ENCODE measurements around the gene ZNF441. TPM values are rescaled to one million over a fixed set of nuclear protein-coding genes. Genes with fewer than 3 reads are reported as not detected.

The ZNF441 gene
- total and polyA plus RNA-seq, 2 of the 13 experiments (the other 11 are each of a cell fraction or from before 2014, with no cell fraction given): 2.8 to 10.0 TPM

DNA sequence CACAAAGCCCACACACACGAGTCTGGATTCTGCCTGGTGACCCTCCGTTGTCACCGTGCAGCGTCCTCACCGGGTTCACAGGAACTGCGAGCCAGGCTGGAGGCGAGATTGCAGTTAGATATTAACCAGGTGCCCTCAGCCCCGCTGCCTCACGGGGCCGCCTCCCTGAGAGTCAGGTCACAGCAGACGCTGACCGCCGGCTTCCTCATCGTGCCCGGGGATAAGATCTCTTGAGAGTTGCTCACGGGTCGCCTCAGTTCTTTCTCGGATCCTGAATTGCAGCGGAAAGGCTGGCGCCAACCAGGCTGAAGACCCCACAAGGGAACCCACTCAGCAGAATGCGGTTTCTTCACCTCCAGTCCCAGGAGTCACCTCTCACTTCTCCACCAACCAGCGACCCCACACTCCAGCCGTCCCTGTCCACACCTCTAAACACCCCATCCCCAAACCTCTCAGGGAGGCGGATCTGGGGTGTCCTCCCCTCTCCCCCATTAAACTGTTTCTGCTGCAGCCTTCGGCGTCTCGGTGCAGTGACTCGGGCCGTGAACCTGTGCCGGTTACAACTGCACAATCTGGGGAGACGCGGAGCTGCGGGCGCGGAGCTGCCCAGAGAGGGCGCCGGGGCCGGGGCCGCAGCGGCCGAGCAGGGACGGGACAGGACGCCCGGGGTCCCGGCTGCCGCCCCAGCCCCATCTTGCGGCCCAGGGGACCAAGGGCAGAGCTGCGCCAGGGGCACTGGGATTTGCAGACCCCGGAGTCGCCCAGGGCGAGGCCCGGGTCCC is 28.6 kb upstream of the ZNF441 start:
- peak; percentile 67 for DNase-seq (ENCODE audit: low spot score)
- H3K27me3 ChIP-seq (ENCODE audit: control insufficient read depth in 1 of 2, insufficient read depth in 2 of 2, low read length in 2 of 2): no peaks in the 10 kb centered on the region
- ChIA-PET CTCF (ENCODE audit: low intra/inter-chr PET ratio, low total read pairs) (no interaction called here), POLR2A (interaction anchor here (1.0 to 2.2 kb wide), 4 partner anchors 29 to 60 kb away, joined by 3 to 7 read pairs (median 3); partner anchors contain the start of genes ZNF441 and ZNF491)
- 0% methylated on average over 14 of the region's 52 CpGs for WGBS (ENCODE audit: low lambda C conversion rate)
- H3K4me2 ChIP-seq (ENCODE audit: low read depth, low read length): peak overlapping the region; percentile 97
- peaks cover 4% of the 10 kb centered on the region; the same call in 1 of the 2 replicates for H4K20me1 ChIP-seq (ENCODE audit: insufficient read depth, low read length)
- H3K79me2 ChIP-seq (ENCODE audit: insufficient read depth, low read length): peaks cover 43% of the 10 kb centered on the region
- intact Hi-C loops (cut with micrococcal nuclease; ENCODE audit: unreplicated experiment) (loop anchor here (2.0 to 5.0 kb wide), 2 partner anchors 29 to 36 kb away; partner anchors contain the start of gene ZNF441), in situ Hi-C loops (cut with HindIII; ENCODE audit: extremely low pct_ligation_motif_present, low pct_unique_long_range_greater_than_20kb) (no loop called here)
- H3K4me1 ChIP-seq (ENCODE audit: insufficient read depth, low read length): peaks cover 39% of the 10 kb centered on the region
- peak overlapping the region; percentile 88 for H3K27ac ChIP-seq (ENCODE audit: extremely low read length, insufficient read depth, low read length)
- no peaks in the 10 kb centered on the region for H3K9me3 ChIP-seq (ENCODE audit: low read length)
- FAIRE-seq: peak; percentile 49
- peak overlapping the region; percentile 84 to 97 (median 93) for H3K4me3 ChIP-seq (replicated peaks in 1 of 3; ENCODE audit: insufficient read depth in 1 of 3, low read depth in 2 of 3, low read length in 3 of 3)
- peak overlapping the region; percentile 94 for H3K9ac ChIP-seq (ENCODE audit: insufficient read depth, low read depth, low read length)
- H2AFZ ChIP-seq (ENCODE audit: low read length): peak overlapping the region; percentile 19
- H3K36me3 ChIP-seq (replicated peaks in 1 of 2; ENCODE audit: control insufficient read depth in 1 of 2, insufficient read depth in 2 of 2, low read length in 2 of 2): no peaks in the 10 kb centered on the region
- ATAC-seq: peak; percentile 85
- BruUV-seq (replicated peaks): TSS peak; percentile 83
- TF ChIP-seq DMAP1 (CRISPR knock-in tag; IDR thresholded peaks at IDR 0.05) (peak; percentile 25; the same call in 1 of the 2 replicates), RFX1 (IDR thresholded peaks at IDR 0.05) (no peak), IRX3 (CRISPR knock-in tag; IDR thresholded peaks at IDR 0.05; ENCODE audit: borderline replicate concordance, low read depth) (no peak), ZNF292 (CRISPR knock-in tag; IDR thresholded peaks at IDR 0.05; ENCODE audit: borderline replicate concordance, low read depth) (peak; percentile 90), ZSCAN21 (CRISPR knock-in tag; IDR thresholded peaks at IDR 0.05; ENCODE audit: borderline replicate concordance) (no peak), GPBP1L1 (CRISPR knock-in tag; IDR thresholded peaks at IDR 0.05) (no peak), ZNF3 (CRISPR knock-in tag; IDR thresholded peaks at IDR 0.05) (0 out of 2 replicates have a peak, but pooled peaks have one; percentile 40), KLF16 (CRISPR knock-in tag; IDR thresholded peaks at IDR 0.05) (peak in 1 of 2 experiments; percentile 50; a peak in 1 of 4 replicates), TEAD2 (CRISPR knock-in tag; IDR thresholded peaks at IDR 0.05) (no peak), ETV5 (CRISPR knock-in tag; IDR thresholded peaks at IDR 0.05; ENCODE audit: borderline replicate concordance) (0 out of 2 replicates have a peak, but pooled peaks have one; percentile 36), ZNF251 (CRISPR knock-in tag; IDR thresholded peaks at IDR 0.05) (no peak), FOSL2 (CRISPR knock-in tag; IDR thresholded peaks at IDR 0.05) (no peak; the same call in 1 of the 2 replicates)
- TF ChIP-seq, protein P1, sequence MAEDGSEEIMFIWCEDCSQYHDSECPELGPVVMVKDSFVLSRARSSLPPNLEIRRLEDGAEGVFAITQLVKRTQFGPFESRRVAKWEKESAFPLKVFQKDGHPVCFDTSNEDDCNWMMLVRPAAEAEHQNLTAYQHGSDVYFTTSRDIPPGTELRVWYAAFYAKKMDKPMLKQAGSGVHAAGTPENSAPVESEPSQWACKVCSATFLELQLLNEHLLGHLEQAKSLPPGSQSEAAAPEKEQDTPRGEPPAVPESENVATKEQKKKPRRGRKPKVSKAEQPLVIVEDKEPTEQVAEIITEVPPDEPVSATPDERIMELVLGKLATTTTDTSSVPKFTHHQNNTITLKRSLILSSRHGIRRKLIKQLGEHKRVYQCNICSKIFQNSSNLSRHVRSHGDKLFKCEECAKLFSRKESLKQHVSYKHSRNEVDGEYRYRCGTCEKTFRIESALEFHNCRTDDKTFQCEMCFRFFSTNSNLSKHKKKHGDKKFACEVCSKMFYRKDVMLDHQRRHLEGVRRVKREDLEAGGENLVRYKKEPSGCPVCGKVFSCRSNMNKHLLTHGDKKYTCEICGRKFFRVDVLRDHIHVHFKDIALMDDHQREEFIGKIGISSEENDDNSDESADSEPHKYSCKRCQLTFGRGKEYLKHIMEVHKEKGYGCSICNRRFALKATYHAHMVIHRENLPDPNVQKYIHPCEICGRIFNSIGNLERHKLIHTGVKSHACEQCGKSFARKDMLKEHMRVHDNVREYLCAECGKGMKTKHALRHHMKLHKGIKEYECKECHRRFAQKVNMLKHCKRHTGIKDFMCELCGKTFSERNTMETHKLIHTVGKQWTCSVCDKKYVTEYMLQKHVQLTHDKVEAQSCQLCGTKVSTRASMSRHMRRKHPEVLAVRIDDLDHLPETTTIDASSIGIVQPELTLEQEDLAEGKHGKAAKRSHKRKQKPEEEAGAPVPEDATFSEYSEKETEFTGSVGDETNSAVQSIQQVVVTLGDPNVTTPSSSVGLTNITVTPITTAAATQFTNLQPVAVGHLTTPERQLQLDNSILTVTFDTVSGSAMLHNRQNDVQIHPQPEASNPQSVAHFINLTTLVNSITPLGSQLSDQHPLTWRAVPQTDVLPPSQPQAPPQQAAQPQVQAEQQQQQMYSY (CRISPR knock-in tag; IDR thresholded peaks at IDR 0.05): no peak; the same call in 1 of the 2 replicates
- TF ChIP-seq, protein P2, sequence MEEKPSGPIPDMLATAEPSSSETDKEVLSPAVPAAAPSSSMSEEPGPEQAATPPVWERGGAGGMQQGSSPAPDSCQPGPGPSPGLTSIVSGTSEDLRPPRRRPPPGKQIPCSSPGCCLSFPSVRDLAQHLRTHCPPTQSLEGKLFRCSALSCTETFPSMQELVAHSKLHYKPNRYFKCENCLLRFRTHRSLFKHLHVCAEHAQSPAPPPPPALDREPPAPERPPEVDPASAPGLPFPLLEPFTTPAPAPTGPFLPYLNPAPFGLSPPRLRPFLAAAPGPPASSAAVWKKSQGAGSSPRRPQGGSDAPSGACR (CRISPR knock-in tag; IDR thresholded peaks at IDR 0.05): 0 out of 2 replicates have a peak, but pooled peaks have one; percentile 66
- TF ChIP-seq, protein P3, sequence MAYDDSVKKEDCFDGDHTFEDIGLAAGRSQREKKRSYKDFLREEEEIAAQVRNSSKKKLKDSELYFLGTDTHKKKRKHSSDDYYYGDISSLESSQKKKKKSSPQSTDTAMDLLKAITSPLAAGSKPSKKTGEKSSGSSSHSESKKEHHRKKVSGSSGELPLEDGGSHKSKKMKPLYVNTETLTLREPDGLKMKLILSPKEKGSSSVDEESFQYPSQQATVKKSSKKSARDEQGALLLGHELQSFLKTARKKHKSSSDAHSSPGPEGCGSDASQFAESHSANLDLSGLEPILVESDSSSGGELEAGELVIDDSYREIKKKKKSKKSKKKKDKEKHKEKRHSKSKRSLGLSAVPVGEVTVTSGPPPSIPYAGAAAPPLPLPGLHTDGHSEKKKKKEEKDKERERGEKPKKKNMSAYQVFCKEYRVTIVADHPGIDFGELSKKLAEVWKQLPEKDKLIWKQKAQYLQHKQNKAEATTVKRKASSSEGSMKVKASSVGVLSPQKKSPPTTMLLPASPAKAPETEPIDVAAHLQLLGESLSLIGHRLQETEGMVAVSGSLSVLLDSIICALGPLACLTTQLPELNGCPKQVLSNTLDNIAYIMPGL (CRISPR knock-in tag; IDR thresholded peaks at IDR 0.05; ENCODE audit: borderline replicate concordance in 1 of 2, low read depth in 1 of 2): peak in 1 of 2 experiments; percentile 72; a peak in 3 of 4 replicates

Measured in HepG2 (cell line).